Muscle of back (tissue), 11 donors: Measurements from ENCODE around the gene RUNX2. TPM values are rescaled to one million over a fixed set of nuclear protein-coding genes. Genes with fewer than 3 reads are reported as not detected.
"Not testable (repeated sequence)": the region's sequence is repeated elsewhere in the genome, so short reads cannot be mapped to it uniquely, and the experiment has no call there.

Experiments
- DNase-seq, 3 donors: peaks; one replicate each; pipeline versions ENCODE4 v3.0.0 to v3.0.0-alpha.2; 2013
- polyA plus RNA-seq, 10 donors: library from polyadenylated mRNA; unstranded; fragments of 120-200 nt; gene quantifications; one replicate each; pipeline ENCODE4 v1.2.1, GENCODE V29; 2013; ENCODE audit not compliant: insufficient read length in 10 of 10

RUNX2 gene
- polyA plus RNA-seq, 10 donors, result 0.45 to 3.0 (median 0.83) TPM

GRCh38 chr6:45548657-45549515 is 220.8 kb downstream of the RUNX2 start:
- no peak for DNase-seq

- DNase-seq, result no peak
These were observed 224.4 kb downstream of the RUNX2 start for GRCh38 chr6:45552536-45552935.

DNA sequence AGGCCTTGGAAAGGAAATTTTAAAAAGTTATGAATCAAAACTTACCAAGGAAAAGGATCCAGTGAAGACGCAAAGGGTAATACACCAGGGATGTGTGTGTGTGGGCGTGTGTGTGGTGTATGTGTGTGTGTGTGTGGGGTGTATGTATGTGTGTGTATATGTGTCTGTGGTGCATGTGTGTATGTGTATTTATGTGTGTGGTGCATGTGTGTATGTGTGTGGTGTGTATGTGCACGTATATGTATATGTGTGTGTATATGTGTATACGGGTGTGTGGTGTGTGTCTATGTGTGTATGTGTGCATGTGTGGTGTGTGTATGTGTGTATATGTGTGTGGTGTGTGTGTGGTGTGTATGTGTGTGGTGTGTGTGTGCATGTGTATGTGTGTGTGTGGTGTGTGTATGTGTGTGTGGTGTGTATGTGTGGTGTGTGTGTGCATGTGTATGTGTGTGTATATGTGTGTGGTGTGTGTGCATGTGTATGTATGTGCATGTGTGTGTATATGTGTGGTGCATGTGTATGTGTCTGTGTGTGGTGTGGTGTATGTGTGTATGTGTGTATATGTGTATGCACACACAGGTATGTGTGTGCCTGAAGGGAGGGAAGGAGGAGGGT is 225.7 kb downstream of the RUNX2 start:
- DNase-seq, result no peak

- no peak for DNase-seq
These were observed 226.5 kb downstream of the RUNX2 start for GRCh38 chr6:45554591-45554990.

DNA sequence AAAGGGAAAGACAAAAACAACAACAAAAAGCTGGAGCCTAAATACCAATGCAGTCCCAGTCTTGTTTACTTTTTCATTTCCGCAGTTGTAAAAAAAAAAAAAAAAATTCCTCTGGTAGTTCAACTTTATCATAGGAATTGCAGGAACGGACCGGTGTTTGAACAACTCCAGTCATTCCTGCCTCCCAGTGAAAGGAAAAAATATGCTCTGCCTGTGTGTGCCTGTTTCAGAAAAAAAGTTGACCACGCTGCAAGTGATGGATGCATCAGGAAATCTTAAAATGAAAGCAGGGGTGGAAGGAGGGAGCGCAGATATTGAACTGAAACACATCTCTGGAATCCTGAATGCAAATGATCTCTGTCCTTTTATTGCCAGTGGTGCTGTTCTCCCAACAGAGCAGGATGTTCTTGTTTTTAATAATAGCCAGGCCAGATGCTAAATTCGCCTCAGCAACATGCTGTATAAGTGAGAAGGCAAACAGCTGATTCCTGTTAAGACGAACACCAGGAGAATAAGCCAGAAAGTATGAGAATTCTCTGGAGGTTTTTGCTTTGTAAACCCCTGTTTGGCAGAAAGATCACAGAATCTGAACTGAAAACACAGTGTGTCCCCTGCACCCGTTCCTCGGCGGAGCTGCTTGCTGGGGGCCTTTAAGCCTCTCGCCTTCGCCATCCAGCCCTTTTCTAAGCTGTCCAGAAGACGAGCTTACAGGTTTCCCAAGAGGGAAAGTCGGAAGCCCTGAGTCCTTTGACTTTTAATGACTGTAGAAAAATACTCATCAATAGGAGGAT is 228.0 kb downstream of the RUNX2 start:
- peak; percentile 51 to 86 (median 65) for DNase-seq

DNA sequence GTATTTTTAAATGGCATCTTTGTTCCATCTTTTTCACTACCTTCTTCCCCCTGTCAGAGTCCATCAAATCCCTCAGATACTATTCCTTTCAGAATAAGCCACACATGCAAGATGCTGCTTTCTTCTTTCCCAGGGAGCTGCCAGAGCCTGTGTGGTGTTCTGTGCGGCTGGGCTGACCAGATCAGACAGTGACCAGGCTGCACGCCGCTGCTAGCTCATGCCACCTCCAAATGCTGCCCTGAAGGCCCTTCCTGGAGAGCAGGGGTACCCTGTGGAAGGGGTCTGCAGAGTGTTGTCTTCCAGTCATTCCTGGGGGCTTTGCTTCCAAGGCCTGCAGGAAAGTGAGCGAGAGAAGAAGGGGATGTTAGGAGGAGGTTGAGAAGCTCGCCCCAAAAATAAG is 228.7 kb downstream of the RUNX2 start:
- no peak for DNase-seq

GRCh38 chr6:45557454-45557853 is 229.3 kb downstream of the RUNX2 start:
- no peak for DNase-seq

DNA sequence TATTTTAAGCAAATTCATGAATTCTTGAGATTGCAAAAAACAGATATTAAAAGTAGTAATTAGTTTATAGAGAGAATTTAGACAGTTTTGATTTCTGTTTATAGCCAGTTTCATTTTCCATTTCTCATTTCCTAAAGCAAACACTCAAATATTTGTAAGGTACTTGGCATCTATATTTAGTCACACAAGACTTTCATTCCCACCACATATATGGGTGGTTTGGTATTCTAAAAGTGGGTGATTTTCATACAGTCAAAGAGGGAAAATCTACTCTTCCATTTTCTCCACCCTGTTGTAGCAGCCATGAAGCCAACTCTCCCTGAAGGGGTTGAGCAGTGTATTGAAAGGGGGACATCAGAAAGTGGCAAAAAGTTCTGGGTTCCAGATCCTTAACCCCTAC is 230.7 kb downstream of the RUNX2 start:
- DNase-seq, result no peak

DNA sequence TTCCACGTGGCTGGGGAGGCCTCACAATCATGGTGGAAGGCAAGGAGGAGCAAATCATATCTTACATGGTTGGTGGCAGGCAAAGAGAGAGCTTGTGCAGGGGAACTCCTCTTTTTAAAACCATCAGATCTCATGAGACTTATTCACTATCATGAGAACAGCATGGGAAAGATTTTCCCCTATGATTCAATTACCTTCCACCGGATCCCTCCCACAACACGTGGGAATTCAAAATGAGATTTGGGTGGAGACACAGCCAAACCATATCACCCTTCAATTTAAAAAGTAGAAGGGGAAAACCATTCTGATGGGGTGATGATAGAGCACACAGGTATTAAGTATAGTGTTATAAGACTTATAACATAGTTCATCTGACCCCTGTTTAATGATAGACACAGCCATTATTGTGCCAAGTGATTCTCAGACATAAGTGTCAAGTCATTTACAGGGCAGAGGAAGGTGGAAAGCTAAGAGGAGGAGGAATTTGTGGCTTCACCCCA is 232.2 kb downstream of the RUNX2 start:
- DNase-seq, result not testable (repeated sequence)

- no peak for DNase-seq
These were observed 234.0 kb downstream of the RUNX2 start for GRCh38 chr6:45562171-45562570.

GRCh38 chr6:45563041-45563440 is 234.9 kb downstream of the RUNX2 start:
- peak; percentile 29 to 72 (median 32) for DNase-seq

DNA sequence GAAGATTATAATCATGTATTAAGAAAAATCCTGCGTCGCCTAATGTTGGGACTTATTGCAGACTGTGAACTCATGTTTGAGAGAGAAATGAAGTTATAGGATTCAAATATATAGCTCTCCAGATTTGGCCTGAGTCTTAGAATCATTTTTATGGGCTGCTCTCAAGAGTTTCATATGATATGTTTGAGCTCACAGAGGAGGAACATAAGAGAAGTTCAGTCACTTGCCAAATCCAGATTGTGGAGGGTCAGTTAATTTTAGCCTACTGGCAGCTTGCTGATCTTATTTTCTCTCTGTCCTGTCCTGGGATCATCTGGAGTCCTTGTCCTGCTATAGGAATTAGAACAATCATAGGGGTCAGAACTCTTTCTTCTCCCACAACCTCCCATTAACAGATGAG is 235.7 kb downstream of the RUNX2 start:
- peak in 1 of 3 donors; percentile 64 for DNase-seq

- DNase-seq, result no peak
These were observed 238.8 kb downstream of the RUNX2 start for GRCh38 chr6:45566882-45567281.

GRCh38 chr6:45567879-45568278 is 239.7 kb downstream of the RUNX2 start:
- DNase-seq, result no peak

DNA sequence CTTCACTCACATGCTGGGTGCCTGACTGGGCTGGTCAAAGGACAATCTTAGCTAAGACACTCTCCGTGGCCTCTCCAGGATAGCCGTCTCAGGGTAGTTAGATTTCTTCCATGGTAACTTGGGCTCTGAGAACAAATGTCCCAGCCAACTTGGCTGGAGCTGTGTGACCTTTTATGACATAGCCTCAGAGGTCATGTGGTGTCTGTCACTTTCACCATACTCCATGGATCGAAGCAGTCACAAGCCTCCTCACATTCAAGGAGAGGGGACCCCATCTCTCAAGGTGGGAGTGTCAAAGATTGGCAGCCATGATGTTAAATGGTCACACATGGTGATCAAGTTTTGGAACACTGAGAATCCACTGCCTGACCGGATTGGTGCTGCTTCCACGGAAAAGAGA is 240.5 kb downstream of the RUNX2 start:
- DNase-seq, result no peak

GRCh38 chr6:45569210-45569945 is 241.2 kb downstream of the RUNX2 start:
- no peak for DNase-seq

DNA sequence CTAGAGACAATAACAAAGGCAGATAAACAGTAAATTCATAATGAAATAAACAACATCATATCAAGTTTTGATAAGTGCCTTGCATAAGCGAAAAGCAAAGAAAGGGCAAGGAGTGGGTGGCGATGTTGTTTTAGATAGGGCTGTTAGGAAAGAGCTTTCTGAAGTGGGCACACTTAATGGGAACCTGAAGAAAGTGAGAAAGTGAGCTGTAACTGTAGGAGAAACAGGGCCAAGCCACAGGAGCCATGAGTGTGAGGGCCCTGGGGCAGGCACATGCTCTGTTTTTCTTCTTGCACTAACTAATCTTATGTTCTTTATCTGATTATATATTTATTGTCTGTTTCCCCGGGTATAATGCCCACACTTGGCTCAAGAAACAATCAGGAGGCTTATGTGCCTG is 243.0 kb downstream of the RUNX2 start:
- DNase-seq, result no peak

DNA sequence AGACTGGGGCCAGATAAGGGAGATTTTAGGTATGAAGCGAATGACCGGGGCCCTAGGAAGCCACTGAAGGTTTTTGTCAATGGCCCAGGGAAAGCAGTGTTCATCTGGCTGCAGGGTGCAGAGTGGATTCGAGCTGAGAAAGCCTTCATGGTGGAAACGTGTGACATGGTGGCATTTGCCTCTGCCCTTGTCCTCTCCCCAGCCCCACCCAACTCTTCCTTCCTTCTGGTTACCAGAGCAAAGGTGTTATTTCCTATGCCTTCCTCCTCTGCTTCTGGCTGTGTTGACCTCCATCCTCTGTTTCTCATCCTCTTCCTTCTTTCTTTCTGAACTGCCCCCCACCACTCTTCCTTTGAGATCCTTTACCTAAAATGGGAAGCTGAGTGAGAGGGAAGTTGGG is 244.7 kb downstream of the RUNX2 start:
- DNase-seq, result no peak

DNA sequence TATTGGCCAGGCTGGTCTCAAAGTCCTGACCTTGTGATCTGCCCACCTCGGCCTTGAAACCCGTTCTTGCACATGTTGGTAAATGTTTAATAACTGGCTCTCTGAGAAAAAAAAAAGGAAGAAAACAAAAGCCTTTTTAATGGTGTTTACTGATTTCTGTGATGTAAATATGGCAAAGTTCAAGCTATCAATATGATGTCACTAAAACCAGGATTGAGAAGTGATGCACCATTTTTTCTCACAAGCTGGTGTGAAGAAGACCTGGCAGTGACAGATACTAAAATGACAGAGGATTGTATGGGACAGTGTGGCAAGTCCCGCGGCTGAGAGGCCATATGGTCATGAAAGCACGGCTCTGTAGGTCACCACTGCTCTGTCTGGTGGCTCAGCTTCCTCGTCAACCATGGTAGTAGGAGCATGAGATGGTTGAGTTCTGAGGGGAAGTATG is 245.9 kb downstream of the RUNX2 start:
- DNase-seq, result no peak

GRCh38 chr6:45574885-45575284 is 246.8 kb downstream of the RUNX2 start:
- no peak for DNase-seq
